ENCODE data around the gene F8A1. TPM values are rescaled to one million over a fixed set of nuclear protein-coding genes. Genes with fewer than 3 reads are reported as not detected.

The F8A1 gene
- total RNA-seq, 1 experiment from 2014 or later, result 35.4 TPM

Other genes starting within 250 kb of the F8A1 start
- gene CTAG2, start 232.8 kb upstream of the F8A1 start, total RNA-seq (2014; rRNA removed; shearing (Covaris generic)), result 1.1 TPM in 1 of 2 replicates, not detected in the other
- gene GAB3, start 135.3 kb upstream of the F8A1 start, total RNA-seq (2014; rRNA removed; shearing (Covaris generic)), result 6.0 and 15.6 TPM in 2 replicates
- gene DKC1, start 123.5 kb upstream of the F8A1 start, total RNA-seq (2014; rRNA removed; shearing (Covaris generic)), result 63.9 and 71.2 TPM in 2 replicates
- gene MPP1, start 80.9 kb upstream of the F8A1 start, total RNA-seq (2014; rRNA removed; shearing (Covaris generic)), result 59.6 and 69.5 TPM in 2 replicates
- not detected in 2 replicates for gene SMIM9, start 51.7 kb upstream of the F8A1 start, total RNA-seq (2014; rRNA removed; shearing (Covaris generic))
- 5.3 and 9.3 TPM in 2 replicates for gene F8, start 136.4 kb downstream of the F8A1 start, total RNA-seq (2014; rRNA removed; shearing (Covaris generic))
- 88.9 and 139 TPM in 2 replicates for gene FUNDC2, start 140.5 kb downstream of the F8A1 start, total RNA-seq (2014; rRNA removed; shearing (Covaris generic))
- gene CMC4, start 184.8 kb downstream of the F8A1 start, total RNA-seq (2014; rRNA removed; shearing (Covaris generic)), result 46.7 and 57.6 TPM in 2 replicates
- gene MTCP1, start 184.8 kb downstream of the F8A1 start, total RNA-seq (2014; rRNA removed; shearing (Covaris generic)), result 3.8 and 11.6 TPM in 2 replicates
- gene BRCC3, start 185.2 kb downstream of the F8A1 start, total RNA-seq (2014; rRNA removed; shearing (Covaris generic)), result 14.5 and 26.9 TPM in 2 replicates